ENCODE results near the gene TUBA3E. TPM values are rescaled to one million over a fixed set of nuclear protein-coding genes. Genes with fewer than 3 reads are reported as not detected.
"Not testable (repeated sequence)": the region's sequence is repeated elsewhere in the genome, so short reads cannot be mapped to it uniquely, and the experiment has no call there.

The TUBA3E gene
- polyA plus RNA-seq, 2 of the 4 experiments (the other 2 are of a cell fraction) = not detected

DNA sequence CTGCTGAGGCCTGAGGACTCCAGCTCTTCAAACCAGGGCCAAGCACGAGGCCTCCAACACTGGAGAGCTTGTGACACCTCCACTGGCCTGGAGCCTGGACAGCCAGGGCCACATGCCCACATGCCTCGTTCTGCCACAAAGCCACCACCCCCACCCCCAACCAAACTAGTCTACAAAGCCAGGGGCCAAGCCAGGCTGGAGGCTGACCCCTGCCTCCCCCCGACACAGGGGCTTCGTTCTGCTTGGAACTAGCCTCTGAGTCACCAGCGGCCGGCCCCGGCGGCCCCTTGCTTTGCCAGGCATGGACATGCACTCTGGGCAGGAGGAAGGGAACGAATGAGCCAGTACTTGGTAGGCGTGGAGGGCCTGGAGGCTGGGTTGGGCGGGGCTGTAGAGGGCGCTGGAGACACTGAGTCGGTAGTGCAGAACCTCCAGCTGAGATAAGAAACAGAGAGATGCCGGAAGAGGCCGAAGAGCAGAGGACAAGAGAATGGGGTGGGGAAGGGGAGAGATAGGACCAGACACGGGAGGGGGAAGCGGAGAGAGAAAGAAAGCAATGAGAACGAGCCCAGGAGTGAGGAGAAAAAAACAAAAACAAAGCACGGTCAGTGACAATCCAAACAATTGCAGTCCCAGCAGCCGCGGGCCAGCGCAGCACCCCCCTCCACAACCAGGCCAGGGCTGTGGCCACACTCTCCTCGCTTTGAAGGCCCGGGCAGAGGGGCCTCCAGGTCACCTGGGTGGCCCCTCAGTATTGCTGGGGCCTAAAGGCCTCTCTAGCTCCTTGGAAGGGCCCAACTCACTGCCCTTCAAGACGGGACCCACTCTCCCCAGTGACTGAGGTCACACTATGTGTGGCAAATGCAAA lies 37.2 kb downstream of the TUBA3E start:
- 87% methylated on average over 23 of the region's 25 CpGs for WGBS (ENCODE audit: missing lambda C conversion rate)
- H3K4me2 ChIP-seq; DNase-seq (ENCODE audit: low read depth in 1 of 2, low spot score in 1 of 2); H3K9me3 ChIP-seq; FAIRE-seq; CTCF ChIA-PET; POLR2A ChIA-PET; H3K27ac ChIP-seq; H3K4me1 ChIP-seq; H3K4me3 ChIP-seq: not testable (repeated sequence)
- peak in 1 of 2 experiments; percentile 49; a peak in 3 of 6 replicates for ATAC-seq

GRCh38 chr2:130160131-130160530 lies 38.1 kb downstream of the TUBA3E start:
- DNase-seq (ENCODE audit: low read depth in 1 of 2, low spot score in 1 of 2) = no peak
- no peaks in the 10 kb centered on the region for H3K9me3 ChIP-seq
- TF ChIP-seq EP300 (IDR thresholded peaks at IDR 0.05) (no peak), KDM1A (IDR thresholded peaks at IDR 0.05; ENCODE audit: low read depth) (no peak)
- H3K27ac ChIP-seq = no peak overlapping the region
- FAIRE-seq = no peak
- POLR2A ChIA-PET = no interaction called here
- H3K4me2 ChIP-seq = no peak overlapping the region
- CTCF ChIA-PET = no interaction called here
- no peak for ATAC-seq
- H3K4me3 ChIP-seq = no peak overlapping the region
- 97% methylated on average over 6 of the region's 6 CpGs for WGBS (ENCODE audit: missing lambda C conversion rate)
- H3K4me1 ChIP-seq = no peaks in the 10 kb centered on the region

DNA sequence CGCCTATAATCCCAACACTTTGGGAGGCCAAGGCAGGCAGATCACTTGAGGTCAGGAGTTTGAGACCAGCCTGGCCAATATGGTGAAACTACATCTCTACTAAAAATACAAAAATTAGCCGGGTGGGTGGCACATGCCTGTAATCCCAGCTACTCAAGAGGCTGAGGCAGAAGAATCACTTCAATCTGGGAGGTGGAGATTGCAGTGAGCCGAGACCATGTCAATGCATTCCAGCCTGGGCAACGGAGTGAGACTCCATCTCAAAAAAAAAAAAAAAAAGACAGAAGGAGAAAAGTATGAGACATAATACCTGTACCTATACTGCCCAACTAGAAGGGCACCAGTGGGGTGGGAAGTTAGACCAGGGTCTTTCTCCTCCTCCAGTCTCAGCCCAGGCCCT lies 38.9 kb downstream of the TUBA3E start:
- DNase-seq (ENCODE audit: low read depth in 1 of 2, low spot score in 1 of 2); H3K4me1 ChIP-seq; H3K9me3 ChIP-seq; H3K4me3 ChIP-seq; H3K4me2 ChIP-seq; POLR2A ChIA-PET; H3K27ac ChIP-seq; ATAC-seq; FAIRE-seq; CTCF ChIA-PET: not testable (repeated sequence)
- WGBS (ENCODE audit: missing lambda C conversion rate) = 92% methylated on average over 4 of the region's 4 CpGs

- H3K27ac ChIP-seq = no peak overlapping the region
Observed at GRCh38 chr2:130158631-130159030, 39.6 kb downstream of the TUBA3E start.

GRCh38 chr2:130157825-130158514 lies 40.3 kb downstream of the TUBA3E start:
- H3K4me1 ChIP-seq; DNase-seq (ENCODE audit: low read depth in 1 of 2, low spot score in 1 of 2); POLR2A ChIA-PET; H3K9me3 ChIP-seq; H3K4me2 ChIP-seq; ATAC-seq; FAIRE-seq; H3K4me3 ChIP-seq; H3K27ac ChIP-seq: not testable (repeated sequence)
- CTCF ChIA-PET = interaction anchor here (1.1 to 1.4 kb wide), 2 partner anchors 17 to 175 kb away, joined by 3 to 4 read pairs; no protein-coding TSS in a partner anchor
- 90% methylated on average over 13 of the region's 13 CpGs for WGBS (ENCODE audit: missing lambda C conversion rate)

More at GRCh38 chr2:130158631-130159030, 39.6 kb downstream of the TUBA3E start:
- DNase-seq (ENCODE audit: low read depth in 1 of 2, low spot score in 1 of 2) = no peak
- FAIRE-seq = no peak
- Histone ChIP-seq H3K4me3 (no peak overlapping the region), H3K4me2 (no peak overlapping the region), H3K9me3 (no peaks in the 10 kb centered on the region), H3K4me1 (no peaks in the 10 kb centered on the region)
- TF ChIP-seq ZNF302 (CRISPR knock-in tag; IDR thresholded peaks at IDR 0.05) (no peak), ESRRA (IDR thresholded peaks at IDR 0.05; ENCODE audit: borderline replicate concordance, low read length) (no peak), FOSL2 (IDR thresholded peaks at IDR 0.05) (no peak), FOSL2 (CRISPR knock-in tag; IDR thresholded peaks at IDR 0.05) (no peak), MAFK (IDR thresholded peaks at IDR 0.05; ENCODE audit: partially characterized antibody) (no peak), JUN (IDR thresholded peaks at IDR 0.05) (no peak), ATOH8 (CRISPR knock-in tag; IDR thresholded peaks at IDR 0.05; ENCODE audit: low read depth) (no peak), RARB (CRISPR knock-in tag; IDR thresholded peaks at IDR 0.05) (no peak)
- ATAC-seq = no peak
- WGBS (ENCODE audit: missing lambda C conversion rate) = 81% methylated on average over 6 of the region's 9 CpGs
- CTCF ChIA-PET = interaction anchor here (1.4 kb wide), 1 partner anchor 175 kb away, joined by 4 read pairs; no protein-coding TSS in a partner anchor
- POLR2A ChIA-PET = no interaction called here

DNA sequence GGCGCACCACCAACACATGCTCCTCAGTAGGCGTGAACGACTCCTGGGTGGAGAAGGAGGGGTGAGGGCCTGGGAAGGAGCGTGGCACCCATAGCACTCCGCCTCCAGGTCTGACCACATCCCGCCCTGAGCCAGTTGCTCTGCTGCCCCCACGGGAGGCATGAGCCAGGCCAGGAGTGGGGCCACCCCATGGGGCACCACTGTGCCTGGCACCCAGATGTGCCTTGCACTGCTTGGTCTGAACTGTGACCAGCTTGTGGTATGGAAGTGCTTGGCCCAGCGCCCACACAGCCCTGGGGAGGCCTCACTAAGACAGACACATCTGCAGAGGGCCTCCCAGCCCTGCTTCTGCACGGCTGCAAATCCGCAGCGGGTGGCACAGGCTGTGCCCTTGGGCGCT lies 40.9 kb downstream of the TUBA3E start:
- CTCF ChIA-PET = interaction anchor here (1.1 to 1.4 kb wide), 2 partner anchors 17 to 176 kb away, joined by 3 to 4 read pairs; no protein-coding TSS in a partner anchor
- not testable (repeated sequence) for FAIRE-seq
- peak in 1 of 2 experiments; percentile 4; a peak in 2 of 6 replicates for ATAC-seq

More for the DNA sequence above, 40.9 kb downstream of the TUBA3E start:
- POLR2A ChIA-PET; H3K4me3 ChIP-seq; H3K4me2 ChIP-seq; H3K4me1 ChIP-seq; H3K9me3 ChIP-seq; DNase-seq (ENCODE audit: low read depth in 1 of 2, low spot score in 1 of 2); H3K27ac ChIP-seq: not testable (repeated sequence)
- 92% methylated on average over 8 of the region's 12 CpGs for WGBS (ENCODE audit: missing lambda C conversion rate)

Data from A549 (cell line).